Measurements from ENCODE around the gene ASCC1.

The ASCC1 gene

GRCh38 chr10:72072046-72072445, 144.0 kb downstream of the ASCC1 start:
- Histone ChIP-seq H3K9me3 (ENCODE audit: control insufficient read depth in 1 of 2, low read length in 2 of 2) (no peaks in the 10 kb centered on the region), H3K27ac (ENCODE audit: low read depth, low read length) (no peak overlapping the region), H3K4me1 (ENCODE audit: control insufficient read depth in 1 of 2, insufficient read depth in 2 of 2, low read length in 2 of 2) (no peaks in the 10 kb centered on the region), H3K36me3 (ENCODE audit: control insufficient read depth in 1 of 2, insufficient read depth in 2 of 2, low read length in 2 of 2) (no peaks in the 10 kb centered on the region), H3K9ac (ENCODE audit: low read depth in 1 of 2, low read length in 2 of 2) (no peak overlapping the region), H3K27me3 (ENCODE audit: control insufficient read depth in 1 of 2, insufficient read depth in 2 of 2, low read length in 2 of 2) (no peaks in the 10 kb centered on the region), H3K4me3 (ENCODE audit: low read depth in 1 of 2, low read length in 2 of 2) (no peak overlapping the region)

- Histone ChIP-seq H3K9ac (ENCODE audit: low read depth in 1 of 2, low read length in 2 of 2) (no peak overlapping the region), H3K36me3 (ENCODE audit: control insufficient read depth in 1 of 2, insufficient read depth in 2 of 2, low read length in 2 of 2) (peaks cover 0 to 3% of the 10 kb centered on the region in 2 donors), H3K27me3 (ENCODE audit: control insufficient read depth in 1 of 2, insufficient read depth in 2 of 2, low read length in 2 of 2) (no peaks in the 10 kb centered on the region), H3K4me3 (ENCODE audit: low read depth in 1 of 2, low read length in 2 of 2) (no peak overlapping the region), H3K9me3 (ENCODE audit: control insufficient read depth in 1 of 2, low read length in 2 of 2) (no peaks in the 10 kb centered on the region), H3K27ac (ENCODE audit: low read depth, low read length) (no peak overlapping the region), H3K4me1 (ENCODE audit: control insufficient read depth in 1 of 2, insufficient read depth in 2 of 2, low read length in 2 of 2) (no peaks in the 10 kb centered on the region)
These were observed 146.1 kb downstream of the ASCC1 start for GRCh38 chr10:72069751-72070526.

- Histone ChIP-seq H3K27me3 (ENCODE audit: control insufficient read depth in 1 of 2, insufficient read depth in 2 of 2, low read length in 2 of 2) (no peaks in the 10 kb centered on the region), H3K9ac (ENCODE audit: low read depth in 1 of 2, low read length in 2 of 2) (no peak overlapping the region), H3K4me3 (ENCODE audit: low read depth in 1 of 2, low read length in 2 of 2) (no peak overlapping the region), H3K9me3 (ENCODE audit: control insufficient read depth in 1 of 2, low read length in 2 of 2) (no peaks in the 10 kb centered on the region), H3K4me1 (ENCODE audit: control insufficient read depth in 1 of 2, insufficient read depth in 2 of 2, low read length in 2 of 2) (no peaks in the 10 kb centered on the region), H3K27ac (ENCODE audit: low read depth, low read length) (no peak overlapping the region), H3K36me3 (ENCODE audit: control insufficient read depth in 1 of 2, insufficient read depth in 2 of 2, low read length in 2 of 2) (peaks cover 0 to 3% of the 10 kb centered on the region in 2 donors)
These were observed 147.1 kb downstream of the ASCC1 start for GRCh38 chr10:72068901-72069446.

- Histone ChIP-seq H3K9me3 (ENCODE audit: control insufficient read depth in 1 of 2, low read length in 2 of 2) (no peaks in the 10 kb centered on the region), H3K27ac (ENCODE audit: low read depth, low read length) (no peak overlapping the region), H3K4me1 (ENCODE audit: control insufficient read depth in 1 of 2, insufficient read depth in 2 of 2, low read length in 2 of 2) (no peaks in the 10 kb centered on the region), H3K4me3 (ENCODE audit: low read depth in 1 of 2, low read length in 2 of 2) (no peak overlapping the region), H3K36me3 (ENCODE audit: control insufficient read depth in 1 of 2, insufficient read depth in 2 of 2, low read length in 2 of 2) (peaks cover 0 to 3% of the 10 kb centered on the region in 2 donors), H3K27me3 (ENCODE audit: control insufficient read depth in 1 of 2, insufficient read depth in 2 of 2, low read length in 2 of 2) (no peaks in the 10 kb centered on the region), H3K9ac (ENCODE audit: low read depth in 1 of 2, low read length in 2 of 2) (no peak overlapping the region)
These were observed 147.8 kb downstream of the ASCC1 start for GRCh38 chr10:72068126-72068765.

- no peak overlapping the region for H3K27ac ChIP-seq (ENCODE audit: low read depth, low read length)
- H3K27me3 ChIP-seq (ENCODE audit: control insufficient read depth in 1 of 2, insufficient read depth in 2 of 2, low read length in 2 of 2) = no peaks in the 10 kb centered on the region
- no peaks in the 10 kb centered on the region for H3K9me3 ChIP-seq (ENCODE audit: control insufficient read depth in 1 of 2, low read length in 2 of 2)
- H3K4me3 ChIP-seq (ENCODE audit: low read depth in 1 of 2, low read length in 2 of 2) = no peak overlapping the region
- H3K4me1 ChIP-seq (ENCODE audit: control insufficient read depth in 1 of 2, insufficient read depth in 2 of 2, low read length in 2 of 2) = no peaks in the 10 kb centered on the region
- H3K36me3 ChIP-seq (ENCODE audit: control insufficient read depth in 1 of 2, insufficient read depth in 2 of 2, low read length in 2 of 2) = peaks cover 0 to 3% of the 10 kb centered on the region in 2 donors
- H3K9ac ChIP-seq (ENCODE audit: low read depth in 1 of 2, low read length in 2 of 2) = no peak overlapping the region
These were observed 148.5 kb downstream of the ASCC1 start for GRCh38 chr10:72067463-72068125.

GRCh38 chr10:72066318-72067284, 149.5 kb downstream of the ASCC1 start:
- no peak overlapping the region for H3K9ac ChIP-seq (ENCODE audit: low read depth in 1 of 2, low read length in 2 of 2)
- no peaks in the 10 kb centered on the region for H3K27me3 ChIP-seq (ENCODE audit: control insufficient read depth in 1 of 2, insufficient read depth in 2 of 2, low read length in 2 of 2)
- no peaks in the 10 kb centered on the region for H3K4me1 ChIP-seq (ENCODE audit: control insufficient read depth in 1 of 2, insufficient read depth in 2 of 2, low read length in 2 of 2)
- H3K27ac ChIP-seq (ENCODE audit: low read depth, low read length) = no peak overlapping the region
- no peak overlapping the region for H3K4me3 ChIP-seq (ENCODE audit: low read depth in 1 of 2, low read length in 2 of 2)
- peaks cover 0 to 3% of the 10 kb centered on the region in 2 donors for H3K36me3 ChIP-seq (ENCODE audit: control insufficient read depth in 1 of 2, insufficient read depth in 2 of 2, low read length in 2 of 2)
- H3K9me3 ChIP-seq (ENCODE audit: control insufficient read depth in 1 of 2, low read length in 2 of 2) = no peaks in the 10 kb centered on the region

- Histone ChIP-seq H3K27ac (ENCODE audit: low read depth, low read length) (no peak overlapping the region), H3K9me3 (ENCODE audit: control insufficient read depth in 1 of 2, low read length in 2 of 2) (no peaks in the 10 kb centered on the region)
These were observed 150.5 kb downstream of the ASCC1 start for GRCh38 chr10:72065439-72066025.

GRCh38 chr10:72063703-72064391, 152.2 kb downstream of the ASCC1 start:
- Histone ChIP-seq H3K9ac (ENCODE audit: low read depth in 1 of 2, low read length in 2 of 2) (no peak overlapping the region), H3K27me3 (ENCODE audit: control insufficient read depth in 1 of 2, insufficient read depth in 2 of 2, low read length in 2 of 2) (no peaks in the 10 kb centered on the region), H3K9me3 (ENCODE audit: control insufficient read depth in 1 of 2, low read length in 2 of 2) (no peaks in the 10 kb centered on the region), H3K4me3 (ENCODE audit: low read depth in 1 of 2, low read length in 2 of 2) (no peak overlapping the region), H3K27ac (ENCODE audit: low read depth, low read length) (no peak overlapping the region), H3K4me1 (ENCODE audit: control insufficient read depth in 1 of 2, insufficient read depth in 2 of 2, low read length in 2 of 2) (no peaks in the 10 kb centered on the region), H3K36me3 (ENCODE audit: control insufficient read depth in 1 of 2, insufficient read depth in 2 of 2, low read length in 2 of 2) (peaks cover 0 to 3% of the 10 kb centered on the region in 2 donors)

More at GRCh38 chr10:72065439-72066025, 150.5 kb downstream of the ASCC1 start:
- no peaks in the 10 kb centered on the region for H3K4me1 ChIP-seq (ENCODE audit: control insufficient read depth in 1 of 2, insufficient read depth in 2 of 2, low read length in 2 of 2)
- peaks cover 0 to 3% of the 10 kb centered on the region in 2 donors for H3K36me3 ChIP-seq (ENCODE audit: control insufficient read depth in 1 of 2, insufficient read depth in 2 of 2, low read length in 2 of 2)
- no peak overlapping the region for H3K4me3 ChIP-seq (ENCODE audit: low read depth in 1 of 2, low read length in 2 of 2)
- H3K27me3 ChIP-seq (ENCODE audit: control insufficient read depth in 1 of 2, insufficient read depth in 2 of 2, low read length in 2 of 2) = no peaks in the 10 kb centered on the region
- H3K9ac ChIP-seq (ENCODE audit: low read depth in 1 of 2, low read length in 2 of 2) = no peak overlapping the region
